Dendritic cell treated with granulocyte-macrophage colony-stimulating factor and Interleukin-4, amounts not matched to agents 40 ng/mL and 50 ng/mL, for 4 days (primary cell): ENCODE results near the gene TST.
"Not testable (repeated sequence)": the region's sequence is repeated elsewhere in the genome, so short reads cannot be mapped to it uniquely, and the experiment has no call there.

Experiments used
- H3K27ac Mint-ChIP-seq: one replicate; pipeline ENCODE4 v1.8.0; 2022; ENCODE audit warnings: mild to moderate bottlenecking, mixed read lengths
- H3K27me3 Mint-ChIP-seq: one replicate; pipeline ENCODE4 v1.8.0; 2022; ENCODE audit warnings: mild to moderate bottlenecking, mixed read lengths
- H3K36me3 Mint-ChIP-seq: one replicate; pipeline ENCODE4 v1.8.0; 2022; ENCODE audit warnings: low read depth, mixed read lengths
- H3K4me1 Mint-ChIP-seq: one replicate; pipeline ENCODE4 v1.8.0; 2022; ENCODE audit warnings: low read depth, mixed read lengths
- H3K4me3 Mint-ChIP-seq: one replicate; pipeline ENCODE4 v1.8.0; 2022; ENCODE audit warnings: mild to moderate bottlenecking, moderate library complexity, mixed read lengths
- H3K9me3 Mint-ChIP-seq: one replicate; pipeline ENCODE4 v1.8.0; 2022; ENCODE audit warnings: mixed read lengths
- intact Hi-C: fragments of 100-400 bp; cut with micrococcal nuclease; formaldehyde crosslinking; loops from one replicate; pipeline ENCODE4 v1.15.0; 2022

Gene TST

GRCh38 chr22:37002633-37003032 lies 16.6 kb downstream of the TST start:
- Mint-ChIP-seq H3K27ac (no peak overlapping the region), H3K4me3 (no peak overlapping the region), H3K4me1 (peaks cover 4% of the 10 kb centered on the region), H3K36me3 (no peaks in the 10 kb centered on the region), H3K9me3 (no peaks in the 10 kb centered on the region), H3K27me3 (peaks cover 49% of the 10 kb centered on the region)
- intact Hi-C loops, result no loop called here

GRCh38 chr22:37001826-37002225 lies 17.4 kb downstream of the TST start:
- intact Hi-C loops, result no loop called here
- Mint-ChIP-seq H3K36me3 (no peaks in the 10 kb centered on the region), H3K27ac (no peak overlapping the region)

DNA sequence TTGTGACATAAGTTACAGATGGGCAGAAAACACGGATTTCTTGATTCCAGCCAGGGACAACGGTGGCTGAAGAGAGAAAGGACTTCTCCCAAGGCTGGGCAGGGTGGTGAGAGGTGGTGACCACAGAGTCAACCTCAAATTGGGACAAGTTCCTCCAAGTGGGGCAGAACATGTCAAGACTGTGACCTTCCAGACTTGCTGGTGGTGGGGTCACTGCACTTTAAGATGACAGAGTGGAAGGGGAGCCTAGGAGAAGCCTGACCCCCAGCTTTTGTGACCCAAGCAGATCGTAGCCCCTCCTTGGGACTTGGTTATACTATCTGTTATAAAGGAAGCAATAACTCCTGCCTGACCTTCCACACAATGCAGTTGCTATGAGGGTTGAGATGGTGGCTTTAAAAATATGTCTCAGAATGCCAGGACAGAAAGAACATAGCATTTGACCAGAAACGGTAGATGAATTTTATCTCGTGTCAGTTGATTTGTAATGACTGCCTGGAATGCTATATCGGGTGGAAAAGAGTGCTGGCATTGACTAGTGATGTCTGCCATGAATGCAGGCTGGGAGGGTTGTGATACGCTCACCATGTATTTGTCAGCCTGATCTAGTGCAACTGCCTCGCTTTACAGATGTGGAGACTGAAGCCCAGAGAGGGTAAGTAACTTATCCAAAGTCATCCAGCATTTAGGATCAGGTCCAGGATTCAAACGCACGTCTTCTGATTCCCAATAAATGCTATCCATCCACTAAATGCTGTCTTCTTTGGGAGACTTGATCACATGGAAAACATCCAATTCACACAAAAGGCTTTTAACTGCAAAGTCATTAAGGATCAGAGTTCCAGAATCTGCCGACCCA lies 18.3 kb downstream of the TST start:
- no peaks in the 10 kb centered on the region for H3K4me1 Mint-ChIP-seq
- intact Hi-C loops, result no loop called here
- no peak overlapping the region for H3K4me3 Mint-ChIP-seq

More at GRCh38 chr22:37001826-37002225, 17.4 kb downstream of the TST start:
- Mint-ChIP-seq H3K9me3 (no peaks in the 10 kb centered on the region), H3K4me1 (no peaks in the 10 kb centered on the region), H3K4me3 (no peak overlapping the region), H3K27me3 (peaks cover 47% of the 10 kb centered on the region)

GRCh38 chr22:36999463-36999862 lies 19.8 kb downstream of the TST start:
- intact Hi-C loops, result no loop called here
- H3K4me3 Mint-ChIP-seq, result no peak overlapping the region
- H3K4me1 Mint-ChIP-seq, result no peaks in the 10 kb centered on the region
- peaks cover 39% of the 10 kb centered on the region for H3K27me3 Mint-ChIP-seq
- no peak overlapping the region for H3K27ac Mint-ChIP-seq
- H3K9me3 Mint-ChIP-seq, result no peaks in the 10 kb centered on the region
- H3K36me3 Mint-ChIP-seq, result no peaks in the 10 kb centered on the region

More for the DNA sequence above, 18.3 kb downstream of the TST start:
- Mint-ChIP-seq H3K9me3 (no peaks in the 10 kb centered on the region), H3K27me3 (peaks cover 37% of the 10 kb centered on the region), H3K36me3 (no peaks in the 10 kb centered on the region), H3K27ac (no peak overlapping the region)

DNA sequence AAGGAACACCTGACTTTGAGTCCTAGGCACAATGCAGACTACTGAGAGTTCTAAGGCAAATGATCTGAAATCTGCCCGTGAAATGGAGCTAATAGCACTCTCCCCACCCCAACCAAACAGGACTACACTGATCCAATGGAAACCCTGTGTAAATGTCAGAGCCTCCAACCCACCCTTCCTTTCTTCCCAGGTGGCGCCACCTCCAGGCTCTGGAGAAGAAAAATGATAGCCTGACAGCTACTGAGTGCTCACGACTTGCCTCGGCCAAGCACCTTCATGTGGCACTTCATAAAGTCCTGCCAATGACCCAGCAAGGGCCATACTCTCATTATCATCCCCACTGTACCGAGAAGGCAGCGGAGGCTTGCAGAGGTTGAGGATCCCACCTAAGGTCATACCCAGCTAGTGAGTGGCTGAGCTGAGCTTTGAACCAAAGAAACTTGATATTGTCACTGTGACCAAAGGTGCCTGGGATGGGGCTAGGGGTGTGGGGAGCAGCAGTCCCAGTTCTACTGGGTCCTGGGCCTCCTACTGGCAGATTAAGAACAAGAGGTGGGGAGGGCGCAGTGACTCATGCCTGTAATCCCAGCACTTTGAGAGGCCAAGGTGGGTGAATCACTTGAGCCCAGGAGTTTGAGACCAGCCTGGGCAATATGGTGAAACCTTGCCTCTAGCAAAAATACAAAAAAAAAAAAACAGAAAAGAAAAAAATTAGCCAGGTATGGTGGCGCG lies 20.5 kb downstream of the TST start:
- intact Hi-C loops, result no loop called here

GRCh38 chr22:36997746-36998145 lies 21.5 kb downstream of the TST start:
- Mint-ChIP-seq H3K4me3 (no peak overlapping the region), H3K36me3 (no peaks in the 10 kb centered on the region), H3K27me3 (peaks cover 36% of the 10 kb centered on the region), H3K9me3 (no peaks in the 10 kb centered on the region), H3K27ac (no peak overlapping the region), H3K4me1 (no peaks in the 10 kb centered on the region)
- intact Hi-C loops, result no loop called here

More for the DNA sequence above, 20.5 kb downstream of the TST start:
- no peaks in the 10 kb centered on the region for H3K4me1 Mint-ChIP-seq
- H3K27me3 Mint-ChIP-seq, result peaks cover 37% of the 10 kb centered on the region
- H3K27ac Mint-ChIP-seq, result no peak overlapping the region
- no peaks in the 10 kb centered on the region for H3K9me3 Mint-ChIP-seq
- H3K4me3 Mint-ChIP-seq, result no peak overlapping the region
- no peaks in the 10 kb centered on the region for H3K36me3 Mint-ChIP-seq

- Mint-ChIP-seq H3K36me3 (no peaks in the 10 kb centered on the region), H3K4me3 (no peak overlapping the region), H3K4me1 (no peaks in the 10 kb centered on the region), H3K27ac (no peak overlapping the region), H3K9me3 (peaks cover 3% of the 10 kb centered on the region), H3K27me3 (peaks cover 57% of the 10 kb centered on the region)
- intact Hi-C loops, result no loop called here
These were observed 28.0 kb downstream of the TST start for GRCh38 chr22:36991206-36991605.

- intact Hi-C loops, result no loop called here
- H3K36me3 Mint-ChIP-seq, result no peaks in the 10 kb centered on the region
- H3K27me3 Mint-ChIP-seq, result peaks cover 55% of the 10 kb centered on the region
These were observed 28.8 kb downstream of the TST start for GRCh38 chr22:36990457-36990856.

GRCh38 chr22:36989012-36989411 lies 30.2 kb downstream of the TST start:
- peaks cover 47% of the 10 kb centered on the region for H3K27me3 Mint-ChIP-seq

More at GRCh38 chr22:36990457-36990856, 28.8 kb downstream of the TST start:
- peaks cover 2% of the 10 kb centered on the region for H3K4me1 Mint-ChIP-seq
- peaks cover 9% of the 10 kb centered on the region for H3K9me3 Mint-ChIP-seq
- no peak overlapping the region for H3K4me3 Mint-ChIP-seq
- no peak overlapping the region for H3K27ac Mint-ChIP-seq

GRCh38 chr22:36988075-36988832 lies 31.0 kb downstream of the TST start:
- H3K36me3 Mint-ChIP-seq, result no peaks in the 10 kb centered on the region
- no peak overlapping the region for H3K27ac Mint-ChIP-seq
- peaks cover 6% of the 10 kb centered on the region for H3K4me1 Mint-ChIP-seq
- H3K4me3 Mint-ChIP-seq, result no peak overlapping the region
- intact Hi-C loops, result no loop called here
- peaks cover 45% of the 10 kb centered on the region for H3K27me3 Mint-ChIP-seq
- peaks cover 9% of the 10 kb centered on the region for H3K9me3 Mint-ChIP-seq

More at GRCh38 chr22:36989012-36989411, 30.2 kb downstream of the TST start:
- H3K27ac Mint-ChIP-seq, H3K9me3 Mint-ChIP-seq, H3K4me3 Mint-ChIP-seq, H3K4me1 Mint-ChIP-seq, H3K36me3 Mint-ChIP-seq, intact Hi-C loops: not testable (repeated sequence)

DNA sequence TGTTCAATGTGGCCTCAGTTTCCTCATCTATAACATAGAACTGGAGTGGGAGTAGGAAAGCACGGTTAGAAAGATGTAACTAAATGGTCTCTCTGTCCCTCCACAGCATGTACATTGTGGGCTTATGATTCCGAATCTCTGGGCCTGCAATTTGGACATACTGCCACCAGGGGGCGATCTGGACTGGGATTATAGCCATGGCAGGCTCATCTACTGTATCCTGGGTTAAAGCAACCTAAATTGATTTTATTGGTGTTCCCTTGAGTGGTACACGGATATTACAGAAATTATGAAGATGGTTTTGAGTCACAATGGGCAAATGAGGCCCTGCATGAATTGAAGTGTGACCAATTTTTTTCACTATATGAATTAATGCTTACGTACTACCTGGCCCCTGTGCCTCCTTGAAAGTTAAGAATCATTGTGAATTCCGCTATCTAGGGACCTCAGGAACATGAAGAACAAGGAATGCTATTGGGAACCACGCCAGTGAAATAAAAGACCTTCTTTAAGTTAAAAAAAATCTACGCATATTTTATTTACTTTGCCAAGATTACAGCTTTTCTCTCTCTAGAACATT lies 32.9 kb downstream of the TST start:
- no peak overlapping the region for H3K4me3 Mint-ChIP-seq
- peaks cover 46% of the 10 kb centered on the region for H3K27me3 Mint-ChIP-seq
- intact Hi-C loops, result no loop called here
- H3K4me1 Mint-ChIP-seq, result peaks cover 6% of the 10 kb centered on the region
- no peaks in the 10 kb centered on the region for H3K36me3 Mint-ChIP-seq
- peaks cover 9% of the 10 kb centered on the region for H3K9me3 Mint-ChIP-seq
- H3K27ac Mint-ChIP-seq, result no peak overlapping the region

- H3K9me3 Mint-ChIP-seq, result peaks cover 9% of the 10 kb centered on the region
- intact Hi-C loops, result no loop called here
- H3K4me3 Mint-ChIP-seq, result no peak overlapping the region
- peaks cover 40% of the 10 kb centered on the region for H3K27me3 Mint-ChIP-seq
- no peak overlapping the region for H3K27ac Mint-ChIP-seq
- peaks cover 6% of the 10 kb centered on the region for H3K4me1 Mint-ChIP-seq
- no peaks in the 10 kb centered on the region for H3K36me3 Mint-ChIP-seq
These were observed 33.9 kb downstream of the TST start for GRCh38 chr22:36985211-36985889.

- H3K36me3 Mint-ChIP-seq, result no peaks in the 10 kb centered on the region
- intact Hi-C loops, result no loop called here
- peaks cover 19% of the 10 kb centered on the region for H3K4me1 Mint-ChIP-seq
- H3K9me3 Mint-ChIP-seq, result peaks cover 9% of the 10 kb centered on the region
- H3K27ac Mint-ChIP-seq, result no peak overlapping the region
- H3K4me3 Mint-ChIP-seq, result no peak overlapping the region
- H3K27me3 Mint-ChIP-seq, result peaks cover 25% of the 10 kb centered on the region
These were observed 37.1 kb downstream of the TST start for GRCh38 chr22:36982136-36982535.
